ENCODE data around the gene GNLY.

Gene GNLY

GRCh38 chr2:85681372-85681763, 12.8 kb upstream of the GNLY start:
- peak overlapping the region in 3 of 21 experiments; percentile 5 to 31 (median 14) for H3K27ac ChIP-seq
- H3K4me3 ChIP-seq = no peak overlapping the region

DNA sequence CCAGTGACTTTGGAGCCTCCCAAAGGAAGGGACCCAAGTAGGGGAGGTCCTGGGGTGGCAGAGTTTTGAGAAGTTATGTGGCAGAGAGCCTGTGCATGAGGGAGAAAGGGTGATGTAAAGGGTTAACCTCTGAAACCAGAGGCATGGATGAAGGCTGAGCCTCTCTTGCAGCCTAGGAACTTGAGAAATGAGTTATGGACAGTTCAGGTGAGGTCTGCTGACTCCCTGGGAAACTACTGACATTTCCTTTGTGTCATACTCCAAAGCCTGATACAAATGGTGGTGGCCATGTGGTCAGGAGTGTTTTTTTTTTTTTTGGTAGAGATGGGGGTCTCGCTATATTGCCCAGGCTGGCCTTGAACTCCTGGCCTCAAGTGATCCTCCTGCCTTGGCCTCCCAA, 12.4 kb upstream of the GNLY start:
- no peak overlapping the region for H3K4me3 ChIP-seq
- H3K27ac ChIP-seq = peak overlapping the region in 2 of 21 experiments; percentile 5 to 14

DNA sequence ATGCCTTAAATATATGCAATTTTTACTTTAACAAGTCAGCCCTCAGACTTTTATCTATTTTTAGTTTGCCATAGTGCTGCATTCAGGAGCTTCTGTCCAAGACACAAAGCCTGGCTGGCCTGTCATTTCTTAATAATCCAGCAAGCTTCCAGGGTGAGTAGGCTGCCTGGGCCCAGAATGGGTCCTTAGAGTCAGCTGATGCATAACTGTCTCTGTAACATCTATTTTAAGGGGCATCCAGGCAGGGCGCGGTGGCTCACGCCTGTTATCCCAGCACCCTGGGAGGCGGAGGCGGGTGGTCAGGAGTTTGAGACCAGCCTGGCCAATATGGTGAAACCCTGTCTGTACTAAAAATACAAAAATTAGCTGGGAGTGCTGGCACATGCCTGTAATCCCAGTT, 11.8 kb upstream of the GNLY start:
- Histone ChIP-seq H3K4me3 (no peak overlapping the region), H3K27ac (no peak overlapping the region)

GRCh38 chr2:85684380-85684779, 9.8 kb upstream of the GNLY start:
- H3K4me3 ChIP-seq = no peak overlapping the region
- H3K27ac ChIP-seq = peak overlapping the region in 1 of 21 experiments; percentile 5

DNA sequence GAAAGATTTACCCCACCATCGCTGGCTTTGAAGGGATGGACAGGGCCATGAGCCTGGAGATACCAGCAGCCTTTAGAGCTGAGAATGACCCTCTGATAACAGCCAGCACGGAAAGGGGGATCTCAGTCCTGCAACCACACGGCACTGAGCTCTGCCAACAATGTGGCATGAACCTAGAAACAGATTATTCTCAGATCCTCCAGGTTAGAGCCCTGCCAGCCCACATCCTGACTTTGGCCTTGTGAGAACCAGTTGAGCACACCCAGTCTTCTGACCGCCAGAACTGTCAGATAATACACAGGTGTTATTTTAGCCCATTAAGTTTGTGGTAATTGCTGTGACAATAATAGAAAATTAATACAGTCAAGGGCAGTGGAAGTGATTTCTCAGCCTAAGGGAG, 9.4 kb upstream of the GNLY start:
- peak overlapping the region in 1 of 21 experiments; percentile 5 for H3K27ac ChIP-seq

DNA sequence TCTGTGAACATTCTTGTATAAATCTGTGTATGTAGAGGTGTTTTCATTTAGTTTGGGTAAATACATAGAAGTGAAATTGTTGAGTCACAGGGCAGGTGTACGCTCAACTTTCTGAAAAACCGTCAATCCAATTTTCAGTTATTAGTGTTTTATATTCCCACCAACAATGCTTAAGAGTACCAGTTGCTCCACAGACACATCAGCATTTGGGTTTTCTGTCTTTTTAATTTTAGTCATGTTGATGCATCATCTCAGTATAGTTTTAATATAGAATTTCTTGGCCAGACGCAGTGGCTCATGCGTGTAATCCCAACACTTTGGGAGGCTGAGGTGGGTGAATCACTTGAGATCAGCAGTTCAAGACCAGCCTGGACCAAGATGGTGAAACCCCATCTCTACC, 3.2 kb upstream of the GNLY start:
- Histone ChIP-seq H3K27ac (no peak overlapping the region), H3K4me3 (no peak overlapping the region)

More for the DNA sequence above, 9.4 kb upstream of the GNLY start:
- H3K4me3 ChIP-seq = no peak overlapping the region

- Histone ChIP-seq H3K4me3 (no peak overlapping the region), H3K27ac (peak overlapping the region in 2 of 21 experiments; percentile 11 to 44)
Observed at GRCh38 chr2:85692039-85692645, 2.0 kb upstream of the GNLY start.

DNA sequence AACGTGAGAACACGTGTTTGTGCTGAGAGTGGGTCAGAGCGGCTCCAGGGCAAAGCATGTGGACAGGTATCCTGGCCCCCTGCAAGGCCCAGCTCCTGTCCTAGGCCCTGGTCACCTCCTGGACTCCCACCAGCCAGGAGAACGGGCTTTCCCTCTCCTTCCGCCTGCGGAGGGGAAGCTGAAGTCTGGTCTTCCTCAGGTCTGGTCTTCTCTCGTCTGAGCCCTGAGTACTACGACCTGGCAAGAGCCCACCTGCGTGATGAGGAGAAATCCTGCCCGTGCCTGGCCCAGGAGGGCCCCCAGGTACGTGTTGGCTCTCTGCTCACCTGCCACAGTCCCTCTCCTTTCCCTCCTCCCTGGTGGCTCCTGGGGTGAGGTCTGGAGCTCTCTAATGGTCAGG, 963 bp downstream of the GNLY start:
- H3K4me3 ChIP-seq = no peak overlapping the region

DNA sequence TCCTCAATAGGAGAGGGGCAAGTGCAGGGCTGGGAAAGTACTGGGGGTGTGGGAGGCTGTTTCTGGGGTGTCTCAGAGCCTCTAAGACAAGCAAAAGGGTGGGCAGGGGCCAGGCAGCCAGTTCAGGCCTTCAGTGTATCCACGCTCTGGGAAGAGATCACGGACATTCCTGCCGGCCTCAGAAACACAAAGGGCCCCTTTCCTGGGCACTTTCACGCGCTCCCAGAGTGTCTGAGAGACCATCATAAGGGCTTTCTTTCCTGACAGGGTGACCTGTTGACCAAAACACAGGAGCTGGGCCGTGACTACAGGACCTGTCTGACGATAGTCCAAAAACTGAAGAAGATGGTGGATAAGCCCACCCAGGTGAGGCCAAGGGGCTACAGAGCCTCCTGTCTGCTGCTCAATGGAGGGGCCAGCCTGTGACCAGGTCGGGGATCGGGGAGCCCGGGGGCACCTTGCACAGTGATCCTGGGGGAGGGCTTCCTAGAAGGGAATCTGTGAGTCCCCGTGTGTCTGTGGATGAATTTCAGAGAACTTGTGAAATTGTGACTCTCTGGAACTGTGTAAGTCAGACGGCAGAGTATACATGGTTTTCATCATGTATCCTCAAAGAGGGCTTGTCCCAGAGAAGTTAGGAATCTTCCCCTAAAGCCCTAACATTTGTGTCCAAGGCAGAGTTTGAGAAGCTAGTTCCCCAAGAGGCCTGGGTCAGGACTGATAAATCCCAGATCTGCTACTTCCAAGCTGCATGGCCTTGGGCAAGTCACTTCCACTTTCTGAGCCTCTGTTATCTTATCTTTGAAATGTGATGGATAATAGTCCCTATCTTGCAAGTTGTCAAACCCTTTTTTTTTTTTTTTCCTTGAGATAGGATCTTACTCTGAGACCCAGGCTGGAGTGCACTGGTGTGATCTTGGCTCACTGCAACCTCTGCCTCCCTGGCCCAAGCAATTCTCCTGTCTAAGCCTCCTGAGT, 1.8 kb downstream of the GNLY start:
- H3K4me3 ChIP-seq = no peak overlapping the region
- peak overlapping the region in 1 of 21 experiments; percentile 46 for H3K27ac ChIP-seq

More for the DNA sequence above, 963 bp downstream of the GNLY start:
- H3K27ac ChIP-seq = peak overlapping the region in 1 of 21 experiments; percentile 46

DNA sequence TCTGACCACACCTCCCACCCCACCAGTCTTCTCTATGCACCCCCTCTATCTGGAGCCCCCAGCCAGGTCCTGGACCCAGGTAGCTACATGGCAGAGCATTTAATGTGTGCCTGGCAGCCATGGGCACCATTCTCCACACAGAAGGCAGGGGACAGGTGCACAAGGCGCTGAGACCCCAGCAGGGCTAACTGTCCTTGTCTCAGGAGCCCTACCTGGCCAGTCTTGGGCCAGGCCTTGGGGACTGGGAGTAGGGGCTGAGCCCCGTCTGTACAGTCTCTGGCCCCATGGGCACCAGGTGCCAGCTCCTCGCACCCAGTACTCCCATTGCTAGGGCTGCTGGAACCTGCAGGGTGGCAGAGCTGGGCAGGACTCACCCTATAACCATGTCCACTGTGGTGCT, 2.9 kb downstream of the GNLY start:
- no peak overlapping the region for H3K4me3 ChIP-seq
- no peak overlapping the region for H3K27ac ChIP-seq

GRCh38 chr2:85697716-85698115, 3.6 kb downstream of the GNLY start:
- Histone ChIP-seq H3K27ac (peak overlapping the region in 1 of 21 experiments; percentile 53), H3K4me3 (no peak overlapping the region)

- Histone ChIP-seq H3K27ac (peak overlapping the region in 1 of 21 experiments; percentile 53), H3K4me3 (no peak overlapping the region)
Observed at GRCh38 chr2:85698184-85698879, 4.2 kb downstream of the GNLY start.

DNA sequence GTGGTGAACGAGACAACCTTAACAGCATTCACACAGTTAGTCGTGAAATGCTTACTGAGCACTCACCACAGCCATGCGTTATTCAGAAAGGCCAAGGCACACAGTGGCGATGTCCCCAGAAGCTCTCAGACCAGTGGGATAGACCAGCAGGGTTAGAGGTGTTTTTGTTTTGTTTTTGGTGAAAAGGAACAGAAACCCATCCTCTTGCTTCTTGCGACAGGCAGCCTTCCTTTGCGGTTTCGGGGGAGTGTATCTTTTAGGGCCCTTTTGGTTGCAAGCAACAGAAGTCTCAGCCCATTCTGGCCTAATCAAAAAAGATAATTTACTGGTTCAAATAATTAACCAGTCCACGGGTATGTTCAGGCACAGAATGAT, 4.7 kb downstream of the GNLY start:
- no peak overlapping the region for H3K4me3 ChIP-seq
- no peak overlapping the region for H3K27ac ChIP-seq

- Histone ChIP-seq H3K27ac (no peak overlapping the region), H3K4me3 (no peak overlapping the region)
Observed at GRCh38 chr2:85699325-85699724, 5.2 kb downstream of the GNLY start.

- no peak overlapping the region for H3K27ac ChIP-seq
Observed at GRCh38 chr2:85702172-85702571, 8.0 kb downstream of the GNLY start.

GRCh38 chr2:85702800-85703199, 8.6 kb downstream of the GNLY start:
- H3K4me3 ChIP-seq = no peak overlapping the region
- H3K27ac ChIP-seq = peak overlapping the region in 1 of 21 experiments; percentile 20

More at GRCh38 chr2:85702172-85702571, 8.0 kb downstream of the GNLY start:
- no peak overlapping the region for H3K4me3 ChIP-seq

DNA sequence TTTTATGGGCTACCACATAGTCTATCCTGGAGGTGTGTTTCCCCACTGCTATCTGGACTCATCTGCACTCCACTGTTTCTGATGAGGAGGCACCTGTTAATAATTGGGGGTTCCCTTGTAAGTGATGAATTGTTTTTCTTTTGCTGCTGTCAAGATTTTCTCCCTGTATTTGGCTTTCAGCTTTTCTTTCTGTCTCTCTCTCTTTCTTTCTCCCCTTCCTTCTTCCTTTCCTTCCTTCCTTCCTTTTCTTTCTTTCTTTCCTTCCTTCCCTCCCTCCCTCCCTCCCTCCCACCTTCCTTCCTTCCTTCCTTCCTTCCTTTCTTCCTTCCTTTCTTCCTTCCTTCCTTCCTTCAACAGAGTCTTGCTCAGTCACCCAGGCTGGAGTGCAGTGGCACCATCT, 9.2 kb downstream of the GNLY start:
- Histone ChIP-seq H3K27ac (peak overlapping the region in 1 of 21 experiments; percentile 20), H3K4me3 (no peak overlapping the region)

DNA sequence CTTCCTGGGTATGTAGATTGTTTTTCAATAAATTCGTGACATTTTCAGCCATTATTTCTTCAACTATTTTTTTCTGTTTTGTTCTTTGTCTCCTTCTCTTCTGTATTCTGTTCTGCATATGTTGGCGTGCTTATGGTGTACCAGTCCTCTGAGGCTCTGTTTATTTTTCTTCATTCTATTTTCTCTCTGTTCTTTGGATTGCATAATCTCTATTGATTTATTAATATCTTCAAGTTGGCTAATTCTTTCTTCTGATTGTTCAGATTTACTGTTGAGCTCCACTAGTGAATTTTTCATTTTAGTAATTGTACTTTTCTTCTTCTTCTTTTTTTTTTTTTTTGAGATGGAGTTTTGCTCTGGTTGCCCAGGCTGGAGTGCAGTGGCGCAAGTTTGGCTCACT, 9.9 kb downstream of the GNLY start:
- no peak overlapping the region for H3K4me3 ChIP-seq
- peak overlapping the region in 3 of 21 experiments; percentile 22 to 62 (median 45) for H3K27ac ChIP-seq

GRCh38 chr2:85704800-85705679, 10.9 kb downstream of the GNLY start:
- Histone ChIP-seq H3K4me3 (no peak overlapping the region), H3K27ac (peak overlapping the region in 13 of 21 experiments; percentile 1 to 80 (median 40))

Data from skin epidermis (tissue), 12 donors.